ENCODE measurements around the gene FOXF1. TPM values are rescaled to one million over a fixed set of nuclear protein-coding genes. Genes with fewer than 3 reads are reported as not detected.
A peak's percentile ranks its signal among the peaks of the same experiment; 100 is the strongest.

Gene FOXF1
- total RNA-seq, 1 experiment from 2014 or later: not detected

- no peak overlapping the region for H3K4me3 ChIP-seq (ENCODE audit: insufficient read depth, low read depth, low read length)
- peak; percentile 44 for DNase-seq
- H3K27me3 ChIP-seq (ENCODE audit: control insufficient read depth, insufficient read depth, low read length): 0 out of 2 replicates have a peak, but pooled peaks cover 2% of the 10 kb centered on the region
- no peaks in the 10 kb centered on the region for H3K36me3 ChIP-seq (replicated peaks; ENCODE audit: control insufficient read depth, insufficient read depth, low read length)
Measured at GRCh38 chr16:86480444-86480843, 29.9 kb upstream of the FOXF1 start.

GRCh38 chr16:86481607-86482006, 28.7 kb upstream of the FOXF1 start:
- 0 out of 2 replicates have a peak, but pooled peaks cover 2% of the 10 kb centered on the region for H3K27me3 ChIP-seq (ENCODE audit: control insufficient read depth, insufficient read depth, low read length)
- no peak for DNase-seq
- no peak overlapping the region for H3K4me3 ChIP-seq (ENCODE audit: insufficient read depth, low read depth, low read length)
- no peaks in the 10 kb centered on the region for H3K36me3 ChIP-seq (replicated peaks; ENCODE audit: control insufficient read depth, insufficient read depth, low read length)

GRCh38 chr16:86484240-86484639, 26.1 kb upstream of the FOXF1 start:
- H3K36me3 ChIP-seq (replicated peaks; ENCODE audit: control insufficient read depth, insufficient read depth, low read length): no peaks in the 10 kb centered on the region
- peaks cover 4% of the 10 kb centered on the region for H3K27me3 ChIP-seq (ENCODE audit: control insufficient read depth, insufficient read depth, low read length)
- no peak for DNase-seq
- H3K4me3 ChIP-seq (ENCODE audit: insufficient read depth, low read depth, low read length): no peak overlapping the region

- H3K36me3 ChIP-seq (replicated peaks; ENCODE audit: control insufficient read depth, insufficient read depth, low read length): no peaks in the 10 kb centered on the region
- H3K27me3 ChIP-seq (ENCODE audit: control insufficient read depth, insufficient read depth, low read length): peaks cover 13% of the 10 kb centered on the region
- no peak overlapping the region for H3K4me3 ChIP-seq (ENCODE audit: insufficient read depth, low read depth, low read length)
- DNase-seq: no peak
Measured at GRCh38 chr16:86485746-86486145, 24.6 kb upstream of the FOXF1 start.

- H3K36me3 ChIP-seq (replicated peaks; ENCODE audit: control insufficient read depth, insufficient read depth, low read length): no peaks in the 10 kb centered on the region
Measured at GRCh38 chr16:86490859-86491639, 19.3 kb upstream of the FOXF1 start.

GRCh38 chr16:86491640-86492023, 18.7 kb upstream of the FOXF1 start:
- Histone ChIP-seq H3K4me3 (ENCODE audit: insufficient read depth, low read depth, low read length) (no peak overlapping the region), H3K27me3 (ENCODE audit: control insufficient read depth, insufficient read depth, low read length) (peaks cover 69% of the 10 kb centered on the region), H3K36me3 (replicated peaks; ENCODE audit: control insufficient read depth, insufficient read depth, low read length) (no peaks in the 10 kb centered on the region)
- no peak for DNase-seq

More at GRCh38 chr16:86490859-86491639, 19.3 kb upstream of the FOXF1 start:
- H3K27me3 ChIP-seq (ENCODE audit: control insufficient read depth, insufficient read depth, low read length): peaks cover 64% of the 10 kb centered on the region
- no peak overlapping the region for H3K4me3 ChIP-seq (ENCODE audit: insufficient read depth, low read depth, low read length)
- DNase-seq: no peak

GRCh38 chr16:86492267-86492960, 17.9 kb upstream of the FOXF1 start:
- DNase-seq: no peak
- H3K27me3 ChIP-seq (ENCODE audit: control insufficient read depth, insufficient read depth, low read length): peaks cover 77% of the 10 kb centered on the region
- no peak overlapping the region for H3K4me3 ChIP-seq (ENCODE audit: insufficient read depth, low read depth, low read length)
- no peaks in the 10 kb centered on the region for H3K36me3 ChIP-seq (replicated peaks; ENCODE audit: control insufficient read depth, insufficient read depth, low read length)

GRCh38 chr16:86492961-86493629, 17.2 kb upstream of the FOXF1 start:
- H3K4me3 ChIP-seq (ENCODE audit: insufficient read depth, low read depth, low read length): no peak overlapping the region
- peaks cover 84% of the 10 kb centered on the region for H3K27me3 ChIP-seq (ENCODE audit: control insufficient read depth, insufficient read depth, low read length)
- no peak for DNase-seq
- H3K36me3 ChIP-seq (replicated peaks; ENCODE audit: control insufficient read depth, insufficient read depth, low read length): no peaks in the 10 kb centered on the region

GRCh38 chr16:86494039-86494564, 16.2 kb upstream of the FOXF1 start:
- DNase-seq: peak; percentile 81
- Histone ChIP-seq H3K4me3 (ENCODE audit: insufficient read depth, low read depth, low read length) (no peak overlapping the region), H3K36me3 (replicated peaks; ENCODE audit: control insufficient read depth, insufficient read depth, low read length) (no peaks in the 10 kb centered on the region), H3K27me3 (ENCODE audit: control insufficient read depth, insufficient read depth, low read length) (peaks cover 92% of the 10 kb centered on the region)

GRCh38 chr16:86494565-86495356, 15.6 kb upstream of the FOXF1 start:
- peak; percentile 82 for DNase-seq
- Histone ChIP-seq H3K27me3 (ENCODE audit: control insufficient read depth, insufficient read depth, low read length) (peaks cover 97% of the 10 kb centered on the region), H3K4me3 (ENCODE audit: insufficient read depth, low read depth, low read length) (no peak overlapping the region), H3K36me3 (replicated peaks; ENCODE audit: control insufficient read depth, insufficient read depth, low read length) (no peaks in the 10 kb centered on the region)

- peaks cover 98% of the 10 kb centered on the region for H3K27me3 ChIP-seq (ENCODE audit: control insufficient read depth, insufficient read depth, low read length)
- no peaks in the 10 kb centered on the region for H3K36me3 ChIP-seq (replicated peaks; ENCODE audit: control insufficient read depth, insufficient read depth, low read length)
- DNase-seq: no peak
- no peak overlapping the region for H3K4me3 ChIP-seq (ENCODE audit: insufficient read depth, low read depth, low read length)
Measured at GRCh38 chr16:86495357-86495701, 15.0 kb upstream of the FOXF1 start.

- no peak overlapping the region for H3K4me3 ChIP-seq (ENCODE audit: insufficient read depth, low read depth, low read length)
- peak; percentile 72 for DNase-seq
- no peaks in the 10 kb centered on the region for H3K36me3 ChIP-seq (replicated peaks; ENCODE audit: control insufficient read depth, insufficient read depth, low read length)
- H3K27me3 ChIP-seq (ENCODE audit: control insufficient read depth, insufficient read depth, low read length): peaks cover 100% of the 10 kb centered on the region
Measured at GRCh38 chr16:86495756-86496261, 14.5 kb upstream of the FOXF1 start.

- Histone ChIP-seq H3K4me3 (ENCODE audit: insufficient read depth, low read depth, low read length) (no peak overlapping the region), H3K36me3 (replicated peaks; ENCODE audit: control insufficient read depth, insufficient read depth, low read length) (no peaks in the 10 kb centered on the region), H3K27me3 (ENCODE audit: control insufficient read depth, insufficient read depth, low read length) (peaks cover 100% of the 10 kb centered on the region)
- peak; percentile 56 for DNase-seq
Measured at GRCh38 chr16:86496262-86496928, 13.9 kb upstream of the FOXF1 start.

All from H7 (cell line).